Bronchial epithelial cell (primary cell): ENCODE results near the gene CHMP1A. TPM values are rescaled to one million over a fixed set of nuclear protein-coding genes. Genes with fewer than 3 reads are reported as not detected.

Experiments
- DNase-seq: peaks from one replicate; pipeline ENCODE4 v3.0.0-alpha.2; 2010; ENCODE audit warnings: low read depth
- FAIRE-seq: peaks from 2 replicates; lab custom pipeline; 2011; peaks lifted over from hg19 to GRCh38; lab: Jason Lieb, UNC
- H3K27me3 ChIP-seq: 2 replicates; pipeline ENCODE4 v1.5.1; 2011; ENCODE audit warnings: low read length; ENCODE audit not compliant: control insufficient read depth, insufficient read depth
- H3K36me3 ChIP-seq: 2 replicates; pipeline ENCODE4 v1.5.1; 2011; ENCODE audit warnings: low read length; ENCODE audit not compliant: control insufficient read depth, insufficient read depth
- H3K4me3 ChIP-seq: 2 replicates; pipeline ENCODE4 v1.5.1; 2011; ENCODE audit warnings: mild to moderate bottlenecking, low read depth, low read length, control low read depth
- total RNA-seq: library from RNA; depleted of rRNA; stranded (reverse); fragments of >200 nt; gene quantifications from 2 replicates; pipeline ENCODE4 v1.2.1, GENCODE V29; 2014
- TF ChIP-seq, protein P1 (sequence below): IDR thresholded peaks from 2 replicates; pipeline ENCODE4 v1.5.1; 2011; ENCODE audit warnings: mild to moderate bottlenecking, moderate library complexity, low read length, control low read depth, inconsistent platforms; ENCODE audit not compliant: insufficient read depth, severe bottlenecking

Gene CHMP1A
- total RNA-seq, 1 donor from 2014 or later, result 101 TPM

DNA sequence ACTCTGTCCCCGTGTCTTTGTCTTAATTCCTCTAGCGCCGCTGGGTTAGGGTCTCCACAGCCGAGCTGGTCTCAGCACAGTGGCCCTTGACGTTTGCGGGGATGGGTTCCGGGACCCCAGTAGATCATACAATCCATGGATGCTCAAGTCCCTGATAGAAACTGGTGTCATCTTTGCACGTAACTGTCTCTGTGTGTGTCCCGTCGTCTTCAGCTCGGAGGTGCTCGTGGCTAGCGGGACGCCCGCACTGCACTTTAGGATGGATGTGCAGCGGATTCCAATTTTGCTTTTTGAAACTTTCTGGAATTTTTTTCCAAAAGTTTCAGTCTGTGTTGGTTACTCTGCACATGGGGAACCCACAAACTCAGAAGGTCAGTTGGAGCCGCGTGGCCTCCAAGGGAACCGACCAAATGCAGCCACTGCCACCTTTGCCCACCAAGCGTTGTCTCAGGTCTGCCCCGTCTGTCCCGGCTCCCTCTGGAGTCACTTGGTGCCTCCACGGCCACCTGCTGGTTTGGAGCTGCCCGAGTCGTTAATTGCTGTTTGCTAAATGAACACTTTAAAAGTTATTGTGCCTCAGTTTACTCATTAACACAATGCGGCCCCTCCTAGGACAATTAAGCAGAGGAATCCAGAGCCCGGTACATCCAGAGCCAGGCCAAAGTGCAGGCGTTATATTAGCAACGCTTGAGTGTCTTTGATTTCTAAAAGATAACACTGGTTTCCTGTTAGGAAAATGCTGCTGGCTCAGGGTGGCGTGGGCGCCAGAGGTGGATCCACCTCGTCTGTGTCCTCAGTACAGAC lies 49.4 kb downstream of the CHMP1A start:
- no peak for FAIRE-seq
- H3K27me3 ChIP-seq, result no peaks in the 10 kb centered on the region
- H3K36me3 ChIP-seq, result no peaks in the 10 kb centered on the region
- DNase-seq, result no peak
- TF ChIP-seq, protein P1, sequence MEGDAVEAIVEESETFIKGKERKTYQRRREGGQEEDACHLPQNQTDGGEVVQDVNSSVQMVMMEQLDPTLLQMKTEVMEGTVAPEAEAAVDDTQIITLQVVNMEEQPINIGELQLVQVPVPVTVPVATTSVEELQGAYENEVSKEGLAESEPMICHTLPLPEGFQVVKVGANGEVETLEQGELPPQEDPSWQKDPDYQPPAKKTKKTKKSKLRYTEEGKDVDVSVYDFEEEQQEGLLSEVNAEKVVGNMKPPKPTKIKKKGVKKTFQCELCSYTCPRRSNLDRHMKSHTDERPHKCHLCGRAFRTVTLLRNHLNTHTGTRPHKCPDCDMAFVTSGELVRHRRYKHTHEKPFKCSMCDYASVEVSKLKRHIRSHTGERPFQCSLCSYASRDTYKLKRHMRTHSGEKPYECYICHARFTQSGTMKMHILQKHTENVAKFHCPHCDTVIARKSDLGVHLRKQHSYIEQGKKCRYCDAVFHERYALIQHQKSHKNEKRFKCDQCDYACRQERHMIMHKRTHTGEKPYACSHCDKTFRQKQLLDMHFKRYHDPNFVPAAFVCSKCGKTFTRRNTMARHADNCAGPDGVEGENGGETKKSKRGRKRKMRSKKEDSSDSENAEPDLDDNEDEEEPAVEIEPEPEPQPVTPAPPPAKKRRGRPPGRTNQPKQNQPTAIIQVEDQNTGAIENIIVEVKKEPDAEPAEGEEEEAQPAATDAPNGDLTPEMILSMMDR, result no peak
- no peak overlapping the region for H3K4me3 ChIP-seq

DNA sequence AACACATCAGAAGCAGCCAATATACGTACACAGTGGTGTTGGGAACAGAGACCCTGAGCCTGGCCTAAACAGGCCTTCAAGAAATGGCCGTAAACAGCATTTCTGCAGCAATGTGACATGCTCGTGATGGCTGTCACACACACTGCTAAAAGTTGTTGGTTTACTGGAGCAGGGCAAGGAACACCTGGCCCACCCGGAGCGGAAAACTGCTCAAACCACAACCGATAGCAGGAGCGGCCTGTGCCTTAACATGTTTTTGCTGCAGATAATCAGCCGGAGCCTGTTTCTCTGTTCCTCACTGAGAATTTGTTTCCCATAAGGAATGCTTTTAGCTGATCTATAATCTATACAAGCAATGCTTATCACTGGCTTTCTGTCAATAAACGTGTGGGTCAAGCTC lies 50.1 kb downstream of the CHMP1A start:
- FAIRE-seq, result no peak

DNA sequence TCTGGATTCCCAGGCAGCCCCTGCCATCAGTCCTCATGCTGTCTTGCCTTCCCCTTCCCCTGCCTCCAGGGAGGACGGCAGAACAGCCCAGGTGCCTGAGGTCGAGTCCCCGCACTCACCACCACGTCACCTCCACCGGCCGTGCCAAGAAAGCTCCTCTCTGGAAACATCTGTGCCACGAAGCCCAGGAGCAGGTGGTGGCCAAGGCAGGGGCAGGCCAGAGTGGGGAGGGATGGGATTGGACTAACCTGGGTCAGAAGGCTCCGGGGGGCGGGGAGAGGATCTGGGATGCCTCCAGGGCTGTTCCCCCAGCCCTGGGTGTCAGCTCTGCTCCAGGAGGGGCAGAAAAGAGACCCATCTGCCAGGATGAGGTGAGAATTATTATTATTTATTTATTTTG lies 51.5 kb downstream of the CHMP1A start:
- no peaks in the 10 kb centered on the region for H3K36me3 ChIP-seq
- TF ChIP-seq, protein P1, result no peak
- no peaks in the 10 kb centered on the region for H3K27me3 ChIP-seq
- FAIRE-seq (no peak), DNase-seq (no peak)
- H3K4me3 ChIP-seq, result no peak overlapping the region

More for the DNA sequence above, 50.1 kb downstream of the CHMP1A start:
- DNase-seq, result no peak
- Histone ChIP-seq H3K4me3 (no peak overlapping the region), H3K36me3 (no peaks in the 10 kb centered on the region), H3K27me3 (no peaks in the 10 kb centered on the region)
- TF ChIP-seq, protein P1, result no peak

DNA sequence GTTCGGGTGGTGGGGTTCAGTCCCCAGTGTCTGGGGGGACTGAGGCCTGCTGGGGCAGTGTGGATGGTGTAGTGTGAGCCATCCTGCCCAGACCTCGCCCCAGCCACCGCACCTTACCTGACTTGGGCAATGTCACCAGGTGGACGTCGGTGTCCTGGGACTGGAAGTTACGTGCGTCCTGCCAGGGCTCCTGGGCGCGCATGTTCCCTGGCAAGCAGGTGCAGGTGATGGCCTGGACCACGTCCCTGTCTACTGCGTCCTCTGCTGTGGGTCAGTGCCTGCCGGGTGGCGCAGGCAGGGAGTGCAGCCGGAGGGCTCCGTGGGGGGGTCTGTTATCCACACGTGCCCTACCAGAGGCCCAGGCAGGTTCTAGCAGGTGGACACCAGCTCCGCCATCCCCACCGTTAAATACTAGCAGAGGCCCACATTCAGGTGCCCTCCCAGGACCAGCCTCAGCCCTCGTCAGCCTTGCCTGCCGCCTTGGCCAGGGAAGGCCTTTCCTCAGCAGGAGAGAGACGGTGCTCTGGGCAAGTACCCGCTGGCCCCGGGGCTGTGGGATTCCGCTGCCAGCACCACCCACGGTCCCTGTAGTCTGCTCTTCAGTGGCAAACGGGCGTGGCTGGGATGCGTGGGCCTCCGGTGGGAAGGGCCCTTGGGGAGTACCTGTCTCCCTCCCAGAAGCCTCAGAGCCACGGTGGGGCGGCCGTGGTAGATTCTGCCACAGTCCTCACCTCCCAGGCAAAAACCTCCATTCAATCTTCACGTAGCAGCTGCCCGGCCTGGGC lies 52.1 kb downstream of the CHMP1A start:
- Histone ChIP-seq H3K36me3 (no peaks in the 10 kb centered on the region), H3K27me3 (no peaks in the 10 kb centered on the region), H3K4me3 (no peak overlapping the region)
- TF ChIP-seq, protein P1, result no peak
- DNase-seq (no peak), FAIRE-seq (no peak)

DNA sequence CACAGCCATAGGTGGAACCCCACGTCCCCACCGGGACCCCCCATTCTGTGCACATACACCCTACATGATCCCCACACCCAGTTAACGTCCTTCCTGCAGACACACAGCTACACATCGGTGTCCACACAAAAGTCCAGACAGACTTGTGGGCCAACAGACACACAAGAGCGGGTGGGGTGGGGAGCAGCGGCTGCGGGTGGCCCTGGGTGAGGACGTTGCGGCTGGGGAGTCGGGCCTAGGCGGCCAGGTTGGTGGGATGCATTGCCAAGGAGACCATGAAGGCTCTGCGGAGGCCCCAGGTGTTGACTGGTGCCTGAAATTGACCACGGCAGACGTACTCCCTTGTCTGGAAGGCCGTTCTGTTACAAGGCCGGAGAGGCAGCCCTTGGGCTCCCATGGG lies 52.7 kb downstream of the CHMP1A start:
- Histone ChIP-seq H3K36me3 (no peaks in the 10 kb centered on the region), H3K4me3 (no peak overlapping the region), H3K27me3 (no peaks in the 10 kb centered on the region)
- DNase-seq, result no peak
- TF ChIP-seq, protein P1, result no peak
- no peak for FAIRE-seq
